PC-9 (cell line): ENCODE data around the gene PAH. TPM values are rescaled to one million over a fixed set of nuclear protein-coding genes. Genes with fewer than 3 reads are reported as not detected.

Experiments used
- BruUV-seq: library from RNA; stranded (reverse); fragments of 400-500 nt; replicated peaks from 2 replicates; lab custom pipeline; 2021; lab: Mats Ljungman, UMichigan
- CTCF ChIA-PET: fragments of 300-600 bp; sonication (Branson Sonifier 250); formaldehyde crosslinking; loops from one replicate; lab custom pipeline; 2022; ENCODE audit warnings: antibody characterized with exemption; lab: Charles Lee
- POLR2A ChIA-PET: fragments of 300-600 bp; sonication (Branson Sonifier 250); formaldehyde crosslinking; loops from one replicate; lab custom pipeline; 2022; ENCODE audit warnings: antibody characterized with exemption; ENCODE audit not compliant: unreplicated experiment; lab: Charles Lee
- DNase-seq, 2 experiments: peaks; one replicate each; pipeline versions ENCODE4 v3.0.0 to v3.0.0-alpha.2; 2015 to 2022; ENCODE audit warnings: mixed read lengths in 1 of 2
- H2AFZ ChIP-seq: fragments of 200-600 bp; sonication (generic); 2 replicates; pipeline ENCODE4 v1.8.1; 2017; ENCODE audit warnings: antibody characterized with exemption
- H3F3A ChIP-seq: fragments of 200-600 bp; sonication (generic); 2 replicates; pipeline ENCODE4 v1.8.1; 2017; ENCODE audit warnings: antibody characterized with exemption, mild to moderate bottlenecking, low read depth; ENCODE audit not compliant: insufficient read depth
- H3K27ac ChIP-seq: fragments of 200-600 bp; sonication (generic); 2 replicates; pipeline ENCODE4 v1.6.1; 2016; ENCODE audit warnings: mixed run types
- H3K27me3 ChIP-seq: fragments of 200-600 bp; sonication (generic); 2 replicates; pipeline ENCODE4 v1.6.1; 2016; ENCODE audit warnings: low read depth, mixed run types; ENCODE audit not compliant: insufficient read depth
- H3K36me3 ChIP-seq: fragments of 200-600 bp; sonication (generic); 2 replicates; pipeline ENCODE4 v1.6.1; 2016; ENCODE audit warnings: low read depth, mixed run types
- H3K4me1 ChIP-seq: fragments of 200-600 bp; sonication (generic); replicated peaks from 2 replicates; pipeline ENCODE4 v1.6.1; 2016; ENCODE audit warnings: mixed run types; ENCODE audit not compliant: insufficient read depth
- H3K4me2 ChIP-seq: fragments of 200-600 bp; sonication (generic); 2 replicates; pipeline ENCODE4 v1.6.1; 2017; ENCODE audit warnings: mixed run types
- H3K4me3 ChIP-seq: fragments of 200-600 bp; sonication (generic); 2 replicates; pipeline ENCODE4 v1.6.1; 2016; ENCODE audit warnings: mixed run types
- H3K79me2 ChIP-seq: fragments of 200-600 bp; sonication (generic); 2 replicates; pipeline ENCODE4 v1.6.1; 2017; ENCODE audit warnings: low read depth, mixed run types
- H3K9me2 ChIP-seq: fragments of 200-600 bp; sonication (generic); 2 replicates; pipeline ENCODE4 v1.8.1; 2017; ENCODE audit warnings: mild to moderate bottlenecking; ENCODE audit not compliant: insufficient read depth
- H3K9me3 ChIP-seq: fragments of 200-600 bp; sonication (generic); 2 replicates; pipeline ENCODE4 v1.8.1; 2016; ENCODE audit warnings: low read depth; ENCODE audit not compliant: insufficient read depth
- H4K20me1 ChIP-seq: fragments of 200-600 bp; sonication (generic); 2 replicates; pipeline ENCODE4 v1.8.1; 2017; ENCODE audit not compliant: insufficient read depth
- CTCF ChIP-seq: fragments of 200-600 bp; sonication (generic); conservative IDR thresholded peaks from 2 replicates; pipeline ENCODE4 v1.6.1; 2017; ENCODE audit warnings: mixed run types, antibody characterized with exemption, mild to moderate bottlenecking, moderate library complexity
- EZH2 ChIP-seq: fragments of 200-600 bp; sonication (generic); IDR thresholded peaks from 2 replicates; pipeline ENCODE4 v1.8.0; 2017; ENCODE audit warnings: antibody characterized with exemption, low read depth
- intact Hi-C: fragments of 100-400 bp; cut with micrococcal nuclease; formaldehyde crosslinking; loops from one replicate; pipeline ENCODE4 v1.10.0; 2022; ENCODE audit not compliant: unreplicated experiment
- total RNA-seq: library from RNA; stranded (reverse); gene quantifications from 2 replicates; pipeline ENCODE4 v1.2.3, GENCODE V29; 2021

PAH gene
- total RNA-seq, 1 experiment from 2014 or later, result not detected

- POLR2A ChIA-PET, result no interaction called here
- H3K4me3 ChIP-seq, result no peak overlapping the region
Measured at GRCh38 chr12:102851246-102851645, 65.8 kb downstream of the PAH start.

GRCh38 chr12:102849722-102850447 lies 67.2 kb downstream of the PAH start:
- Histone ChIP-seq H3K9me3 (no peaks in the 10 kb centered on the region), H3K9me2 (no peaks in the 10 kb centered on the region), H3K4me3 (no peak overlapping the region), H3K4me2 (no peak overlapping the region), H4K20me1 (no peaks in the 10 kb centered on the region; the same call in 1 of the 2 replicates), H3F3A (no peaks in the 10 kb centered on the region), H3K27me3 (no peaks in the 10 kb centered on the region), H3K36me3 (no peaks in the 10 kb centered on the region), H3K4me1 (no peaks in the 10 kb centered on the region), H2AFZ (no peak overlapping the region), H3K79me2 (no peaks in the 10 kb centered on the region), H3K27ac (no peak overlapping the region)
- CTCF ChIA-PET, result no interaction called here
- no peak for DNase-seq
- TF ChIP-seq CTCF (no peak), EZH2 (no peak)
- POLR2A ChIA-PET, result no interaction called here
- intact Hi-C loops, result no loop called here
- BruUV-seq, result no TSS peak

More at GRCh38 chr12:102851246-102851645, 65.8 kb downstream of the PAH start:
- H3K36me3 ChIP-seq, result no peaks in the 10 kb centered on the region
- H3K79me2 ChIP-seq, result no peaks in the 10 kb centered on the region
- H2AFZ ChIP-seq, result no peak overlapping the region
- no peak overlapping the region for H3K4me2 ChIP-seq
- intact Hi-C loops, result no loop called here
- H3K27me3 ChIP-seq, result no peaks in the 10 kb centered on the region
- H3F3A ChIP-seq, result no peaks in the 10 kb centered on the region
- CTCF ChIA-PET, result no interaction called here
- no peaks in the 10 kb centered on the region for H3K9me3 ChIP-seq
- BruUV-seq, result no TSS peak
- H3K4me1 ChIP-seq, result no peaks in the 10 kb centered on the region
- TF ChIP-seq CTCF (no peak), EZH2 (no peak)
- DNase-seq, result no peak
- no peaks in the 10 kb centered on the region; the same call in 1 of the 2 replicates for H4K20me1 ChIP-seq
- H3K9me2 ChIP-seq, result no peaks in the 10 kb centered on the region
- no peak overlapping the region for H3K27ac ChIP-seq

- Histone ChIP-seq H2AFZ (no peak overlapping the region), H3K4me3 (no peak overlapping the region), H3K36me3 (no peaks in the 10 kb centered on the region), H3K27me3 (no peaks in the 10 kb centered on the region), H3K9me2 (no peaks in the 10 kb centered on the region; the same call in 1 of the 2 replicates), H3K9me3 (no peaks in the 10 kb centered on the region), H3K79me2 (no peaks in the 10 kb centered on the region), H3F3A (no peaks in the 10 kb centered on the region), H3K4me2 (no peak overlapping the region), H3K27ac (no peak overlapping the region), H3K4me1 (no peaks in the 10 kb centered on the region), H4K20me1 (no peaks in the 10 kb centered on the region; the same call in 1 of the 2 replicates)
- ChIA-PET POLR2A (no interaction called here), CTCF (no interaction called here)
- intact Hi-C loops, result no loop called here
- BruUV-seq, result no TSS peak
- DNase-seq, result no peak
- TF ChIP-seq EZH2, result no peak
- TF ChIP-seq CTCF, result no peak
Measured at GRCh38 chr12:102848832-102849231, 68.2 kb downstream of the PAH start.
